GM18909 (cell line): ENCODE results near the gene RPTN.
"Not testable (repeated sequence)": the region's sequence is repeated elsewhere in the genome, so short reads cannot be mapped to it uniquely, and the experiment has no call there.

Experiments
- ATAC-seq: cut with Tn5 transposase; IDR thresholded peaks from one replicate; pipeline ENCODE4 v1.9.1; 2021; ENCODE audit warnings: mild to moderate bottlenecking; ENCODE audit not compliant: unreplicated experiment, poor library complexity

RPTN gene

GRCh38 chr1:152165286-152166077, 6.5 kb upstream of the RPTN start:
- no peak for ATAC-seq

- no peak for ATAC-seq
Observed at GRCh38 chr1:152164517-152165136, 5.6 kb upstream of the RPTN start.

- no peak for ATAC-seq
Observed at GRCh38 chr1:152162792-152163463, 3.9 kb upstream of the RPTN start.

- no peak for ATAC-seq
Observed at GRCh38 chr1:152160576-152160975, 1.5 kb upstream of the RPTN start.

GRCh38 chr1:152153996-152154395, 5.0 kb downstream of the RPTN start:
- ATAC-seq, result no peak

GRCh38 chr1:152151646-152152045, 7.4 kb downstream of the RPTN start:
- ATAC-seq, result no peak

GRCh38 chr1:152148981-152149380, 10.0 kb downstream of the RPTN start:
- ATAC-seq, result no peak

GRCh38 chr1:152148051-152148450, 11.0 kb downstream of the RPTN start:
- no peak for ATAC-seq

GRCh38 chr1:152145769-152146168, 13.3 kb downstream of the RPTN start:
- ATAC-seq, result no peak

- ATAC-seq, result not testable (repeated sequence)
Observed at GRCh38 chr1:152144674-152145183, 14.3 kb downstream of the RPTN start.

GRCh38 chr1:152143150-152143887, 15.7 kb downstream of the RPTN start:
- ATAC-seq, result no peak

- ATAC-seq, result no peak
Observed at GRCh38 chr1:152141971-152142584, 16.9 kb downstream of the RPTN start.

GRCh38 chr1:152137215-152137614, 21.8 kb downstream of the RPTN start:
- ATAC-seq, result no peak

- ATAC-seq, result no peak
Observed at GRCh38 chr1:152130186-152130585, 28.8 kb downstream of the RPTN start.

- no peak for ATAC-seq
Observed at GRCh38 chr1:152127673-152128072, 31.4 kb downstream of the RPTN start.

- no peak for ATAC-seq
Observed at GRCh38 chr1:152125834-152126443, 33.1 kb downstream of the RPTN start.

- ATAC-seq, result no peak
Observed at GRCh38 chr1:152118915-152119314, 40.1 kb downstream of the RPTN start.

- no peak for ATAC-seq
Observed at GRCh38 chr1:152115344-152115743, 43.7 kb downstream of the RPTN start, which contains the start of gene TCHH. TCHH (minus strand) TSS chr1:152115444; CDS start chr1:152114080, 1,364 bp downstream.

GRCh38 chr1:152112885-152113432, 46.1 kb downstream of the RPTN start:
- ATAC-seq, result no peak
